ENCODE results near the gene TUNAR. TPM values are rescaled to one million over a fixed set of nuclear protein-coding genes. Genes with fewer than 3 reads are reported as not detected.
"Not testable (repeated sequence)": the region's sequence is repeated elsewhere in the genome, so short reads cannot be mapped to it uniquely, and the experiment has no call there.

Gene TUNAR
- total RNA-seq, 1 experiment from 2014 or later, result not detected

GRCh38 chr14:95915330-95915729, 38.7 kb downstream of the TUNAR start:
- DNase-seq (ENCODE audit: low spot score), result peak; percentile 9

- peak; percentile 7 for DNase-seq (ENCODE audit: low spot score)
These were observed 41.8 kb downstream of the TUNAR start for GRCh38 chr14:95918466-95918865.

- no peak for DNase-seq (ENCODE audit: low spot score)
These were observed 44.3 kb downstream of the TUNAR start for GRCh38 chr14:95920769-95921438.

GRCh38 chr14:95922080-95922479, 45.4 kb downstream of the TUNAR start:
- no peak for DNase-seq (ENCODE audit: low spot score)

GRCh38 chr14:95928751-95929150, 52.1 kb downstream of the TUNAR start:
- DNase-seq (ENCODE audit: low spot score), result no peak

- DNase-seq (ENCODE audit: low spot score), result no peak
These were observed 54.8 kb downstream of the TUNAR start for GRCh38 chr14:95931384-95931783.

GRCh38 chr14:95935228-95935822, 58.7 kb downstream of the TUNAR start:
- peak; percentile 26 for DNase-seq (ENCODE audit: low spot score)

- no peak for DNase-seq (ENCODE audit: low spot score)
These were observed 59.4 kb downstream of the TUNAR start for GRCh38 chr14:95936041-95936440.

- no peak for DNase-seq (ENCODE audit: low spot score)
These were observed 62.7 kb downstream of the TUNAR start for GRCh38 chr14:95939335-95939734.

GRCh38 chr14:95941897-95942296, 65.3 kb downstream of the TUNAR start:
- no peak for DNase-seq (ENCODE audit: low spot score)

- DNase-seq (ENCODE audit: low spot score), result no peak
These were observed 67.1 kb downstream of the TUNAR start for GRCh38 chr14:95943699-95944098.

- DNase-seq (ENCODE audit: low spot score), result no peak
These were observed 67.8 kb downstream of the TUNAR start for GRCh38 chr14:95944462-95944861.

- no peak for DNase-seq (ENCODE audit: low spot score)
These were observed 70.2 kb downstream of the TUNAR start for GRCh38 chr14:95946867-95947266.

GRCh38 chr14:95948558-95948981, 71.9 kb downstream of the TUNAR start:
- no peak for DNase-seq (ENCODE audit: low spot score)

- DNase-seq (ENCODE audit: low spot score), result no peak
These were observed 74.7 kb downstream of the TUNAR start for GRCh38 chr14:95951359-95951758.

GRCh38 chr14:95953111-95953724, 76.6 kb downstream of the TUNAR start:
- DNase-seq (ENCODE audit: low spot score), result peak; percentile 1

GRCh38 chr14:95956601-95957460, 80.2 kb downstream of the TUNAR start:
- DNase-seq (ENCODE audit: low spot score), result no peak

GRCh38 chr14:95958105-95958504, 81.5 kb downstream of the TUNAR start:
- DNase-seq (ENCODE audit: low spot score), result no peak

- no peak for DNase-seq (ENCODE audit: low spot score)
These were observed 82.7 kb downstream of the TUNAR start for GRCh38 chr14:95959317-95959716.

- DNase-seq (ENCODE audit: low spot score), result no peak
These were observed 84.8 kb downstream of the TUNAR start for GRCh38 chr14:95961481-95961880.

- DNase-seq (ENCODE audit: low spot score), result no peak
These were observed 88.3 kb downstream of the TUNAR start for GRCh38 chr14:95964901-95965300.

GRCh38 chr14:95968048-95968447, 91.4 kb downstream of the TUNAR start:
- not testable (repeated sequence) for DNase-seq (ENCODE audit: low spot score)
